ENCODE data around the gene TRMU.

- TF ChIP-seq CTCF (IDR thresholded peaks at IDR 0.05) = no peak
- no peak for TF ChIP-seq POLR2A (IDR thresholded peaks at IDR 0.05)
Measured at GRCh38 chr22:46352691-46353386, 17.3 kb downstream of the TRMU start.
